GM19463 (cell line): ENCODE results near the gene GPR157.
A peak's percentile ranks its signal among the peaks of the same experiment; 100 is the strongest.
"Not testable (repeated sequence)": the region's sequence is repeated elsewhere in the genome, so short reads cannot be mapped to it uniquely, and the experiment has no call there.

ENCODE experiments used
- ATAC-seq: cut with Tn5 transposase; IDR thresholded peaks from one replicate; pipeline ENCODE4 v1.9.1; 2021; ENCODE audit warnings: mild to moderate bottlenecking, moderate library complexity; ENCODE audit not compliant: unreplicated experiment

The GPR157 gene

GRCh38 chr1:9149151-9149550 lies 20.2 kb upstream of the GPR157 start:
- ATAC-seq: no peak

GRCh38 chr1:9146156-9146555 lies 17.3 kb upstream of the GPR157 start:
- no peak for ATAC-seq

GRCh38 chr1:9145714-9146113 lies 16.8 kb upstream of the GPR157 start:
- no peak for ATAC-seq

GRCh38 chr1:9145021-9145668 lies 16.2 kb upstream of the GPR157 start:
- ATAC-seq: peak; percentile 50

- not testable (repeated sequence) for ATAC-seq
These were observed 15.6 kb upstream of the GPR157 start for GRCh38 chr1:9144494-9144893.

GRCh38 chr1:9143250-9143649 lies 14.3 kb upstream of the GPR157 start:
- no peak for ATAC-seq

- ATAC-seq: no peak
These were observed 11.0 kb upstream of the GPR157 start for GRCh38 chr1:9139930-9140329.

GRCh38 chr1:9136932-9137331 lies 8.0 kb upstream of the GPR157 start:
- ATAC-seq: no peak

- no peak for ATAC-seq
These were observed 6.4 kb upstream of the GPR157 start for GRCh38 chr1:9135073-9135836.

GRCh38 chr1:9133870-9134585 lies 5.1 kb upstream of the GPR157 start:
- ATAC-seq: no peak

- peak; percentile 74 for ATAC-seq
These were observed 552 bp upstream of the GPR157 start for GRCh38 chr1:9129266-9130041.

- ATAC-seq: no peak
These were observed 759 bp downstream of the GPR157 start for GRCh38 chr1:9128166-9128519.

GRCh38 chr1:9127395-9128165 lies 1.3 kb downstream of the GPR157 start:
- no peak for ATAC-seq

GRCh38 chr1:9126511-9126910 lies 2.4 kb downstream of the GPR157 start:
- ATAC-seq: no peak

- ATAC-seq: not testable (repeated sequence)
These were observed 3.1 kb downstream of the GPR157 start for GRCh38 chr1:9125847-9126246.

- ATAC-seq: no peak
These were observed 3.6 kb downstream of the GPR157 start for GRCh38 chr1:9125325-9125724.

- not testable (repeated sequence) for ATAC-seq
These were observed 4.5 kb downstream of the GPR157 start for GRCh38 chr1:9124389-9124788.

GRCh38 chr1:9123665-9124064 lies 5.2 kb downstream of the GPR157 start:
- ATAC-seq: not testable (repeated sequence)

- ATAC-seq: peak; percentile 74
These were observed 7.1 kb downstream of the GPR157 start for GRCh38 chr1:9121496-9122409.
